HFF-Myc (cell line): Measurements from ENCODE around the gene GSX1.
"Not testable (repeated sequence)": the region's sequence is repeated elsewhere in the genome, so short reads cannot be mapped to it uniquely, and the experiment has no call there.

Source experiments
- DNase-seq: peaks from one replicate; pipeline ENCODE4 v3.0.0-alpha.2; 2011; ENCODE audit warnings: low read depth; ENCODE audit errors: extremely low read depth
- H3K4me3 ChIP-seq: replicated peaks from 2 replicates; pipeline ENCODE4 v1.5.1; 2011; ENCODE audit warnings: low read depth, mild to moderate bottlenecking, control low read depth, low read length
- TF ChIP-seq, protein P1 (sequence below): IDR thresholded peaks from 2 replicates; pipeline ENCODE4 v1.5.1; 2012; ENCODE audit warnings: mild to moderate bottlenecking, low read depth, low read length, control low read depth; ENCODE audit errors: missing control alignments

The GSX1 gene

DNA sequence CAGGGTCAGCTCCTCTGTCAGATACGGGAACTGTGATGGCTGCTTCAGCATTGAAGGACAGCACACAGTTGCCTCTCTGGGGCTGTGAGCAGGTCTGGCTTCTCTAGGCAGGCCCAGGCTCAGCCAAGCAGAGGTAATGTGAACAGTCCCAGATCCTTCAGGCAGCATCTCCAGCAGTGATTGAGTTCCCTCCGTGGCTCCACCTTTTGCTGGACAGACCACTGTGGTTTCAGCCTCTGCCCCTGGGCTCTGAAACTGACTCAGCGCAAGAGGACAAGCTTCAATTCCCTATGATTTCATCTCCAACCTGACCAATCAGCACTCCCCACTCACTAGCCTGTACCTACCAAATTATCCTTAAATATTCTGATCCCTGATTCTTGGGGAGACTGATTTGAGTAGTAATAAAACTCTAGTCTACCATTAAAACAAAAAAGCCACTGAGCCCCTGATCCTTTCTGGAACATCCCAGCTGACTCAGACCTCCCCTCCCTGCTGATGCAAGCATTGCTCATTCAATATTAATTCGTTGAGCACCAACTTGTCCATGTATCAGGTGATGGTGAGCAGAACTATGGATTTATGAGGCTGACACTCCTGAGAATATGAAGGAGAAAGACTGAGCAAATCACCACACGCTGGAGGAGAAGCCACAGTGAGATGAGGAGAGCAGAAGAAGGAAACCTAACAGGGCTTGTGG, 16.7 kb downstream of the GSX1 start:
- DNase-seq = no peak
- TF ChIP-seq, protein P1, sequence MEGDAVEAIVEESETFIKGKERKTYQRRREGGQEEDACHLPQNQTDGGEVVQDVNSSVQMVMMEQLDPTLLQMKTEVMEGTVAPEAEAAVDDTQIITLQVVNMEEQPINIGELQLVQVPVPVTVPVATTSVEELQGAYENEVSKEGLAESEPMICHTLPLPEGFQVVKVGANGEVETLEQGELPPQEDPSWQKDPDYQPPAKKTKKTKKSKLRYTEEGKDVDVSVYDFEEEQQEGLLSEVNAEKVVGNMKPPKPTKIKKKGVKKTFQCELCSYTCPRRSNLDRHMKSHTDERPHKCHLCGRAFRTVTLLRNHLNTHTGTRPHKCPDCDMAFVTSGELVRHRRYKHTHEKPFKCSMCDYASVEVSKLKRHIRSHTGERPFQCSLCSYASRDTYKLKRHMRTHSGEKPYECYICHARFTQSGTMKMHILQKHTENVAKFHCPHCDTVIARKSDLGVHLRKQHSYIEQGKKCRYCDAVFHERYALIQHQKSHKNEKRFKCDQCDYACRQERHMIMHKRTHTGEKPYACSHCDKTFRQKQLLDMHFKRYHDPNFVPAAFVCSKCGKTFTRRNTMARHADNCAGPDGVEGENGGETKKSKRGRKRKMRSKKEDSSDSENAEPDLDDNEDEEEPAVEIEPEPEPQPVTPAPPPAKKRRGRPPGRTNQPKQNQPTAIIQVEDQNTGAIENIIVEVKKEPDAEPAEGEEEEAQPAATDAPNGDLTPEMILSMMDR = no peak
- no peak overlapping the region for H3K4me3 ChIP-seq

DNA sequence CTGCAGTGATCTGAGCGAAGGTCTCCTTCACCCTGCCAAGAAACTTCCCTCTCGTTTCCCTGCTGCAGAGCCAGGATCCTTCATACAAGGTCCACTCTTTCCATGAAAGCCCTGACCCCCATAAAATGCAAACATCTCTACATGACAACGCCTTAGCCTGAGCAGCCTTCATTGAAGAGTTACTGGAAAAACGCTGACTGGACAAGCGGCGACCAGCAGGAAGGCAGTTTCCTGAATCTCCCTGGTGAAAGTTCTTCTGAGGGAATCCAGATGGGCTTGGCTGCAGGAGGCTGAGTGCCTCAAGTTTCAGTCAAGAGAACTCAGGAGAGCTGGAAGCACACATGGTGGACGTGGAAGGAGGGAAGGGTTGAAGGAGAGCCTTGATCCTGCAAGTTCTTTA, 17.7 kb downstream of the GSX1 start:
- TF ChIP-seq, protein P1 = no peak
- H3K4me3 ChIP-seq = no peak overlapping the region
- DNase-seq = no peak

DNA sequence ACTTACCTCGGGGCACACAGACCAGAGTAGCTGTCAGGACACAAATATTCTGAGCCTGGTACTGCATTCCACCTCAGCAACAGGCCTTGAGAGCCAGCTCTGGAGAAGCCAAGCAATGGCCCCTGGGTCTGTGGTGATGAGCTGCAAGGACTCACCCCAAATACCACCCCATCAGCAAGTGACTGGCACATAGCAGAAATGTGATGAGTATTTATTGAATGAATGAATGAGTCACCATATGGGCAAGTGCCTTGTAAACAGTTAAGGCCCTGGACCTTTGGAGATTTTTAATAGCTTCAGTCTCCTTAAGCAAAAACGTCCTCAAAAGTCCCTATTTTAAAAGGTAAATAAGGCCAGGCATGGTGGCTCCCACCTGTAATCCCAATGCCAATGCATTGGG, 18.2 kb downstream of the GSX1 start:
- no peak for DNase-seq
- TF ChIP-seq, protein P1 = no peak
- no peak overlapping the region for H3K4me3 ChIP-seq

DNA sequence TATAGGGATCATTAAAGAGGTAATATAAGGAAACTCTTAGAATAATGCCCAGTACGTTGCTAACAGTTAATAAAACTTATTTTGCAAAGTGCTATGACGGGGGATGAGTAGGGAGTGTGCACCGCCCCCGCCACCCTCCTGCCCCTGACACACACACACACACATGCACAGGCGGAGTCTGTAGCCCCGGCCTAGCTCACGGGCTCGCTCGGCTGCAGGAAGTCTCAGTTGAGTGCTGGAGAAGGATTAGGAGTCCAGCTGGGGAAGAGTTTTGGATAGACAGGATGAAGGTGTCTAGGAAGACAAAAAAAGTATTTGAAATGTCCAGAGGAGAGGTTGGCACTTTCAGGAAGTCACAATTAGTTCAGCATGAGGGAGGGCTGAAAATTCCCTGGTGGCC, 21.5 kb downstream of the GSX1 start:
- H3K4me3 ChIP-seq = no peak overlapping the region
- DNase-seq = no peak
- TF ChIP-seq, protein P1 = no peak

DNA sequence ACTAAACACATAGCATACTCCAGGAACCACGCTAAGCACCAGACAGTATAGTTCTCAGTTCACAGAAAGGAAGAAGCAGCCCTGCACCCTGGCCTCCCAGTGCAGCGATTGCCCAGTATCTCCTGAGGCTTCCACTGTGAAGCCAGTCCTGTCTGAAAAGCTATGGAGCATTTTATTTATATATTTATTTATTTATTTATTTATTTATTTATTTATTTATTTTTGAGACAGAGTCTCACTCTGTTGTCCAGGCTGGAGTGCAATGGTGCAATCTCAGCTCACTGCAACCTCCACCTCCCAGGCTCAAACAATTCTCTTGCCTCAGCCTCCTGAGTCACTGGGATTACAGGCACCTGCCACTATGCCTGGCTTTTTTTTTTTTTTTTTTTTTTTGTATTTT, 25.5 kb downstream of the GSX1 start:
- DNase-seq, H3K4me3 ChIP-seq: not testable (repeated sequence)

DNA sequence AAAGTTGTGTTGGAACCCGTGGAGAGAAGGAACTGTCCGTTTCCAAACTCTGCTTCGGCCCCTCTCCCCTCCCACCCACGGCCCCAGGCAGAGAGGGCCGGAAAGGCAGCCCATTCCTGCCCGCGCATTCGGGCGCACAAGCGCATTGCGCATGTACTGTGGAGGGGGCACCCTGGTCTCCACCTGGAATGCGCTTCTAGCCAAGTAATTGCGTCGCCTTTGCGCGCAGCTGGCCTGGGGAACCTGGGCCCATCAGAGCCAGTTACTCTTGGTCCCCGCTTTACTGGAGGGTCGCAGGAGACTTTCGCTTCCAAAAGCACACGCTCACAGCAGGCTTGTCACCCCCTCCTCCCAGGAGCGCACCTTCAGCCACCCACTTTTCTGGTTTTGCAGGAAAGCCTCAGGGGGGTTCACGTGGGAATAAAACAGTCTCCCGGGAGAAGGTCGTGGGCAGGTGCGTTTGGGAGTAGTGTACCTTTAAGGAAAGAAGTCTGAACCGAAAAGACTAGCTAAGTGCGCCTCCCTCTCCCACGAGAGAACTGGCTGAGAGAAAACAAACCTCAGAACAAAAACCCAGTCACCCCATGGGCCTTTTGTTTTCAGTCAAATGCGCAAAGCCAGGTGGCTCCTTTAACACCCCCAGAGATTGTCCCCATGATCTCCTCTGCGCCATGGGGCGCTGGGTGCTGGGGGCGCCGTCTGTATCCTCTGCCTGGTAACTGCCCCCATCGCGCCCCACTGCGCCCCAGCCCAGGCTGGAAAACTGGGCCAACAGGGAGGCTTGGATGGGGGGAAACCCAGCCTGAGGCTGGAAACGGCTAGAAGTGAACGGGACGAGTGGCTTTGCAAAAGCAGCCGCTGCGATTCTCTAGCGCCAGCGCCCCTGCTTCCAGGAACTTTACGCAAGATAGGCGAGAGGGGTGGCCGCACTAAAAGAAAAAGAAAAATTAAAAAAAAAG, 28.5 kb downstream of the GSX1 start:
- TF ChIP-seq, protein P1 = no peak
- H3K4me3 ChIP-seq = no peak overlapping the region
- DNase-seq = no peak

DNA sequence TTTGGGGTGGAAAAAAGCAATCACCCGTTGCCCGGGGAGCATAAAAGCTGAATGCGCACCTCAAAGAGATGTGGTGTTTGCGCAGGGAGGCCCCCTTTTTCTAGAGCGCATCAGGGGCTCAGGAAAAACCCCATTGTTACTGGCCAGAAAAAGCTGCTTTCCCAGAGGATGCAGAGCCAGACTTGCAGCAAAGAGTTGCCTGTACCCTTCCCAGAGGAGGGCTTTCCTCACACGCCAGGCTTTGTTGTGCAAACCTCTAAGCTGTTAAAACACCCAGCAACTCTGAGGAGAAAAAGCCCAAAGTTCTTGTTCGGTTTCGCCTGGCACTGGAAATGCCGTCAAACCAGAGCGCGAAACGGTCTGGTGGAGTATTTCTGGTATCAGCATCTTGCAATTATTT, 29.3 kb downstream of the GSX1 start:
- no peak overlapping the region for H3K4me3 ChIP-seq
- TF ChIP-seq, protein P1 = no peak
- no peak for DNase-seq
